ENCODE measurements around the gene DMAC2L.

GRCh38 chr14:50347521-50347920 is 35.4 kb downstream of the DMAC2L start:
- TF ChIP-seq EZH2phosphoT487 (IDR thresholded peaks at IDR 0.05; ENCODE audit: borderline replicate concordance, low read depth, low read length) = no peak
- TF ChIP-seq CTCF (conservative IDR thresholded peaks at IDR 0.05; ENCODE audit: low read length) = no peak
